Measurements from ENCODE around the gene P2RY6.
"Not testable (repeated sequence)": the region's sequence is repeated elsewhere in the genome, so short reads cannot be mapped to it uniquely, and the experiment has no call there.

P2RY6 gene

GRCh38 chr11:73271936-73272679 lies at the start of gene P2RY6:
Gene P2RY6 (plus strand): TSS chr11:73272338. CDS start chr11:73296519, 24,181 bp downstream.
- DNase-seq = no peak

GRCh38 chr11:73223998-73224730 lies 48.0 kb upstream of the P2RY6 start:
- no peak for DNase-seq

GRCh38 chr11:73225001-73225686 lies 47.0 kb upstream of the P2RY6 start:
- no peak for DNase-seq

- DNase-seq = no peak
These were observed 46.3 kb upstream of the P2RY6 start for GRCh38 chr11:73225851-73226250.

- no peak for DNase-seq
These were observed 45.7 kb upstream of the P2RY6 start for GRCh38 chr11:73226297-73227006.

- no peak for DNase-seq
These were observed 44.4 kb upstream of the P2RY6 start for GRCh38 chr11:73227571-73228211.

GRCh38 chr11:73228268-73229134 lies 43.6 kb upstream of the P2RY6 start:
- no peak for DNase-seq

GRCh38 chr11:73229321-73229895 lies 42.7 kb upstream of the P2RY6 start:
- peak; percentile 7 for DNase-seq

GRCh38 chr11:73229896-73230875 lies 42.0 kb upstream of the P2RY6 start:
- DNase-seq = no peak

GRCh38 chr11:73230931-73231330 lies 41.2 kb upstream of the P2RY6 start:
- DNase-seq = no peak

GRCh38 chr11:73232487-73232886 lies 39.7 kb upstream of the P2RY6 start:
- DNase-seq = not testable (repeated sequence)

- no peak for DNase-seq
These were observed 38.9 kb upstream of the P2RY6 start for GRCh38 chr11:73233211-73233610.

- DNase-seq = peak; percentile 11
These were observed 38.3 kb upstream of the P2RY6 start for GRCh38 chr11:73233692-73234470.

- DNase-seq = no peak
These were observed 37.5 kb upstream of the P2RY6 start for GRCh38 chr11:73234471-73235181.

GRCh38 chr11:73235236-73235786 lies 36.8 kb upstream of the P2RY6 start:
- no peak for DNase-seq

- no peak for DNase-seq
These were observed 35.9 kb upstream of the P2RY6 start for GRCh38 chr11:73236205-73236765.

- DNase-seq = no peak
These were observed 35.3 kb upstream of the P2RY6 start for GRCh38 chr11:73236854-73237253.
